ENCODE results near the gene TIA1.
"Not testable (repeated sequence)": the region's sequence is repeated elsewhere in the genome, so short reads cannot be mapped to it uniquely, and the experiment has no call there.

TIA1 gene

DNA sequence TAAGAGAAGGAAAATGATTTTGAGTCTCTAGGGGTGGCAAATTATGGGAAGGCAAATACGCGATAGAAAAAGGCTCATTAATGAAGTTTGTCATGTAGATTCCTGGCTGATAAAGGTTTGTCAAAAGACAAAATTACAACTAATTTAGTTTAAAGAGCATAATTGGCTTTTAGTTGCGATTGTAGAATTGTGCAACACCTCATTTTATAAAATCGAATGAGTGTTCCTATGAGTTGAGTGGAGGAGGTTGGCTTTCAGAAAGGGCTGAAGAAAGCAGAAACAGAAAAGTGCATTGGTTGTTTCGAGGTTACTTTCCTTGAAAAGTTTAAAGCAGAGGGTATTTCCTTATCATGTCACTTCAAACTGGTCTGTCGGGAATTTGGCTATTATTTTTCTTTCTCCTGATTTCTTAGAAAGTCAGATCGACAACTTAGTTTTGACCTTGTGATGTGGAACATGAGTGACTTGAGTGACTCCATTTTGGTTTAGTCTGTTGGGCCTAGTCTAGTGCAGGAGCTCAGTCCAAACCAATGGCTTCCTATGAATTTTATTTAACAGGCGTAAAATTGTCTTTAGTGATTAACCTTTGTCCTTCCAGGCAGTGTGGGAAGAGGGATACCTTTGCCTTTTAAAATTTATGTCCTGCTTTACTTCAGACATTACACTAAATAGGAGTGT lies 7.3 kb upstream of the TIA1 start:
- no peak overlapping the region for H3K4me3 ChIP-seq (ENCODE audit: low read depth, low read length)
- H3K27me3 ChIP-seq (ENCODE audit: control insufficient read depth, insufficient read depth, low read length): no peaks in the 10 kb centered on the region
- H3K36me3 ChIP-seq (ENCODE audit: control insufficient read depth, insufficient read depth, low read length): peaks cover 2% of the 10 kb centered on the region
- no peak overlapping the region for H3K9ac ChIP-seq (ENCODE audit: low read depth, low read length)
- H3K9me3 ChIP-seq (ENCODE audit: control insufficient read depth, insufficient read depth, low read length): no peaks in the 10 kb centered on the region
- no peaks in the 10 kb centered on the region for H3K4me1 ChIP-seq (ENCODE audit: control insufficient read depth, insufficient read depth, low read length)

DNA sequence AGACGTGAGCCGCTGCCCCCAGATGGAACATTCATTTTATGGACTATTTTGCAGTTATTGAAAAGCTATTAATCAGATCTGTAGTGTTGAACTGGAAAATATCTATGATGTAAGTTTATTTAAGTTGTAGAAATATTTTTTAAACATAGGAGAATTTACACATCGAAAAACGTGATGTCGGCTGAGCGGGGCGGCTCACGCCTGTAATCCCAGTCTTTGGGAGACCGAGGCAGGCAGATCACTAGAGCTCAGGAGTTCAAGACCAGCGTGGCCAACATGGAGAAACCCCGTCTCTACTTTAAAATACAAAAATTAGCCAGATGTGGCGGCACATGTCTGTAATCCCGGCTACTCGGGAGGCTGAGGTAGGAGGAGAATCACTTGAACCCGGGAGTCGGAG lies 2.0 kb upstream of the TIA1 start:
- Histone ChIP-seq H3K36me3 (ENCODE audit: control insufficient read depth, insufficient read depth, low read length) (no peaks in the 10 kb centered on the region), H3K27me3 (ENCODE audit: control insufficient read depth, insufficient read depth, low read length) (no peaks in the 10 kb centered on the region), H3K9me3 (ENCODE audit: control insufficient read depth, insufficient read depth, low read length) (no peaks in the 10 kb centered on the region), H3K4me1 (ENCODE audit: control insufficient read depth, insufficient read depth, low read length) (peaks cover 2% of the 10 kb centered on the region), H3K4me3 (ENCODE audit: low read depth, low read length) (no peak overlapping the region), H3K9ac (ENCODE audit: low read depth, low read length) (no peak overlapping the region)

DNA sequence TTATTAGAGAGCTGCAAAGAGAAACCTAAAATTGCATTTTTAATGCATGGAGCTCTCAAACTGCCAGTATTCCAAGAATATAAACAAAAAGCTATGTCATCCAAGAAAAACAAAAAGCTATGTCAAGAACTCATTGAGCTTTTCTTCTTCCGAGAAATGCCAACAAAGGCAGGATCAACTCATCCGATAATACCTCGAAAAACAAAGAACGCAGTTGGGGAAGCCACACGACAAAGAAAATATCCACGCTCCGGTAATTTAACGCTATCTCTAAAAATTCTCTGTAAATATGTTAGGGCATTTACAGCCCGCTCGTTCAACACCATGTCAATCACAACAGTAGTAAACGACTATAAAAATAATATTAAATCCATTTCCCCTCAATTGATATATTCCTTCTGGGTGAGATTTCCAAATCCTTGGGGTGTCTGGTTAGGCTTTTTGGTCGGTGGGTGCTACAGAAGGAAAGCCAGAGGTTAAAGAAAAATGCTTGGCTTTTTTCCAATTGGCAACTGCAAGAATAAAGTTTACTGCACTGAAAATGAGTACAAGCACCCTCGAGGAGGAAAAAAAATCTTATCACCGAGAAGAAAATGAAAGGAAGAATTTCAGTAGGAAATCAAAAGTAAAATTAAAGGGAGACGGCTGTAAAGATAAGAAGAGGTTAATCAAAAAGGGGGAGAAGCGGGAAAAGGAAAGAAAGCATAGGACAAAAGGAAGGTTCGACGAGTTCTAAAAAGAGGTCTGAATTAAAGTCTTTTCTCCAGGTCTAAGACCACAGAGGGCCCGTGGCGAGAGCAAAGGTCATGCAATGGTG lies 856 bp downstream of the TIA1 start:
- no peaks in the 10 kb centered on the region for H3K9me3 ChIP-seq (ENCODE audit: control insufficient read depth, insufficient read depth, low read length)
- H3K27me3 ChIP-seq (ENCODE audit: control insufficient read depth, insufficient read depth, low read length): no peaks in the 10 kb centered on the region
- H3K9ac ChIP-seq (ENCODE audit: low read depth, low read length): peak overlapping the region; percentile 100
- peak overlapping the region; percentile 99 for H3K4me3 ChIP-seq (ENCODE audit: low read depth, low read length)
- peaks cover 9% of the 10 kb centered on the region for H3K4me1 ChIP-seq (ENCODE audit: control insufficient read depth, insufficient read depth, low read length)
- no peaks in the 10 kb centered on the region for H3K36me3 ChIP-seq (ENCODE audit: control insufficient read depth, insufficient read depth, low read length)

DNA sequence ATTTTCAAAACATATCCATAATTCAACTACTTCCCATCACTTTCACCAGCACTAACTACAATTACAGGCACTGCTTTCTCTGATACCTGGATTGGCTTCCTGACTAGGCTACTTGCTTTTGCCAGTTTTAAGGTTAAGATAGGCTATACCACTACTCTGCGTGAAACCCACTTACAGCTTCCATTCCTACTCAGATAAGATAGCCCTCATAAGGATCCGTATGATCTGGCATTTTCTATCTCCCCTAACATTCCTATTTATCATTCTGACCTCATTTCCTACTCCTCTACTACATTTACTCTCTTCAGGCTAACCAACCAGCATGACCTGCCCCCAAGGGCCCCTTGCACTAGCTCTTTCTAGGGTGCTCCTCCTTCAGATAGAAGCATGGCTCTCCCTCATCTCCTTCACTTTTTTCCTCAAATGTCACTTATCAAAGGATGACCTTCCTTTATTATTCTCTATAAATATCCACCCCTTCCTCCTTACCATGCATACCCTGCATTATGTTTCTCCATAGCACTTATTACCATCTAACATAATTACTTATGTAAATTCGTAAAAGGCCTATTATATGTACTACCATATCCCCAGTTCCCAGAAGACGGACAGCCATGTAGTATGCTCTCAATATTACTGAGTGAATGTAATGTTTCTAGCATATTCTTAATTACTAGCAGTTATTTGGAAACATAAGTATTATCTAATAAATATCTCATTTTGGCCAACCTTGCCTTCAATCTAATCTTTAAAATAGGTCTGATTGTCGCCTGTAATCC lies 4.4 kb downstream of the TIA1 start:
- Histone ChIP-seq H3K9me3 (ENCODE audit: control insufficient read depth, insufficient read depth, low read length) (no peaks in the 10 kb centered on the region), H3K27me3 (ENCODE audit: control insufficient read depth, insufficient read depth, low read length) (no peaks in the 10 kb centered on the region), H3K9ac (ENCODE audit: low read depth, low read length) (no peak overlapping the region), H3K36me3 (ENCODE audit: control insufficient read depth, insufficient read depth, low read length) (peaks cover 6% of the 10 kb centered on the region), H3K4me1 (ENCODE audit: control insufficient read depth, insufficient read depth, low read length) (peaks cover 9% of the 10 kb centered on the region), H3K4me3 (ENCODE audit: low read depth, low read length) (no peak overlapping the region)

DNA sequence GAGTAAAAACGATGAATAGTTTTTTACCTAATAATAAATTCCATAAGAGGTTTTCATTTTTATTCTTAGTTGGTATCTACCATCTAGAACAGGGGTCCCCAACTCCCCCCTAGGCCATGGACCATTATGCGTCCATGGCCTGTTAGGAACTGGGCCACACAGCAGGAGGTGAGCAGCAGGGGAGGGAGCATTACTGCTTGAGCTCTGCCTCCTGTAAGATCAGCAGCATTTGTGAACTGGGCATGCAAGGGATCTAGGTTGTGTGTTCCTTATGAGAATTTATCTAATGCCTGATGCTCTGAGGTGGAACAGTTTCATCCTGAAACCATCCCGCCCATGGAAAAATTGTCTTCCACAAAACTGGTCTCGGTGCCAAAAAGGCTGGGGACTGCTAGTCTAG lies 5.9 kb downstream of the TIA1 start:
- H3K9me3 ChIP-seq (ENCODE audit: control insufficient read depth, insufficient read depth, low read length): no peaks in the 10 kb centered on the region
- H3K4me1 ChIP-seq (ENCODE audit: control insufficient read depth, insufficient read depth, low read length): peaks cover 9% of the 10 kb centered on the region
- no peak overlapping the region for H3K4me3 ChIP-seq (ENCODE audit: low read depth, low read length)
- no peak overlapping the region for H3K9ac ChIP-seq (ENCODE audit: low read depth, low read length)
- H3K36me3 ChIP-seq (ENCODE audit: control insufficient read depth, insufficient read depth, low read length): peaks cover 6% of the 10 kb centered on the region
- H3K27me3 ChIP-seq (ENCODE audit: control insufficient read depth, insufficient read depth, low read length): no peaks in the 10 kb centered on the region

DNA sequence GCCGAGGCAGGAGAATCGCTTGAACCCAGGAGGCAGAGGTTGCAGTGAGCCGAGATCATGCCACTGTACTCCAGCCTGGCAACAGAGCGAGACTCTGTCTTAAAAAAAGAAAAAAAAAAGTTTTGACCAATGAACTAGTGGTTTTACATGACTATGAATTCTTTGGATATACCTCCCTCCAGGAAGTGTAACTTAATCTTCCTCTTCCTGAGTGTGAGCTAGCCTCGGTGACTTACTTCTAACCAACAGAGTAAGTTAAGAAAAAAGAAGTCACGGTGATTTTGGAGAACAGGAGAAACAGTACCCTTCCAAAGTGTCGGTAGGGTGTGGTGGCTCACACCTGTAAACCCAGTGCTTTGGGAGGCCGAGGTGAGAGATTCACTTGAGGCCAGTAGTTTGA lies 7.1 kb downstream of the TIA1 start:
- Histone ChIP-seq H3K36me3 (ENCODE audit: control insufficient read depth, insufficient read depth, low read length) (peaks cover 6% of the 10 kb centered on the region), H3K9ac (ENCODE audit: low read depth, low read length) (no peak overlapping the region), H3K4me3 (ENCODE audit: low read depth, low read length) (no peak overlapping the region), H3K27me3 (ENCODE audit: control insufficient read depth, insufficient read depth, low read length) (no peaks in the 10 kb centered on the region), H3K9me3 (ENCODE audit: control insufficient read depth, insufficient read depth, low read length) (no peaks in the 10 kb centered on the region), H3K4me1 (ENCODE audit: control insufficient read depth, insufficient read depth, low read length) (peaks cover 9% of the 10 kb centered on the region)

DNA sequence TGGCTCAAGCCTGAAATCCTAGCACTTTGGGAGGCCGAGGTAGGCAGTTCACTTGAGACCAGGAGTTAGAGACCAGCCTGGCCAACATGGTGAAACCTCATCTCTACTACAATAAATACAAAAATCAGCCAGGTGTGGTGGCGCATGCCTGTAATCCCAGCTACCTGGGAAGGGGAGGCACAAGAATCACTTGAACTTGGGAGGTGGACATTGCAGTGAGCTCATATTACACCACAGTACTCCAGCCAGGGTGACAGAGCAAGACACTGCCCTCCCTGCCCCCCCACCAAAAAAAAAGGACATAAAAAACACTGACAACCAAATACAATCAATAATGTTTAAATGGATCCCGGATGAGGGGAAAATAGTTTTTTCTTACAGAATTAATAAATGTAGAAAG lies 7.8 kb downstream of the TIA1 start:
- no peak overlapping the region for H3K4me3 ChIP-seq (ENCODE audit: low read depth, low read length)
- H3K36me3 ChIP-seq (ENCODE audit: control insufficient read depth, insufficient read depth, low read length): peaks cover 7% of the 10 kb centered on the region
- H3K27me3 ChIP-seq (ENCODE audit: control insufficient read depth, insufficient read depth, low read length): no peaks in the 10 kb centered on the region
- no peak overlapping the region for H3K9ac ChIP-seq (ENCODE audit: low read depth, low read length)
- peaks cover 7% of the 10 kb centered on the region for H3K4me1 ChIP-seq (ENCODE audit: control insufficient read depth, insufficient read depth, low read length)
- no peaks in the 10 kb centered on the region for H3K9me3 ChIP-seq (ENCODE audit: control insufficient read depth, insufficient read depth, low read length)

DNA sequence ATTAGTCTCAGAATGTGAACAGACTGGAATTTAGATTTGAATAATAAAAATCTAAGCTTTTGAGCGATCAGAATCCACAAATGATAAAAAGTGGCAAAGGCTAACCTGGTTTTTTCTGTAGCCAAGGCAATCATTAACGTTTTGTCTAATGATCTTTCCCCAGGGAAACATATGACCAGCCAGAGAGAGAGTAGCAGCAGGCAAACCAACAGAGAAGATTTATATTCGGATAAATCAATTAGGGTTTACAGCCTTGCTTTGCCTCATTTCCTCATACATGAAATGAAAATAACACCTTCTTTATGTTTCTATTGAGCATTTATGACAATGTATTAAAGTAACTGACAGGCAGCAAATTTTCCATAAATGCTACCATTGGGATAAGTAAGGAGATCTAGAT lies 14.5 kb downstream of the TIA1 start:
- H3K4me1 ChIP-seq (ENCODE audit: control insufficient read depth, insufficient read depth, low read length): no peaks in the 10 kb centered on the region
- H3K9me3 ChIP-seq (ENCODE audit: control insufficient read depth, insufficient read depth, low read length): no peaks in the 10 kb centered on the region
- H3K4me3 ChIP-seq (ENCODE audit: low read depth, low read length): no peak overlapping the region
- no peak overlapping the region for H3K9ac ChIP-seq (ENCODE audit: low read depth, low read length)
- peaks cover 20% of the 10 kb centered on the region for H3K36me3 ChIP-seq (ENCODE audit: control insufficient read depth, insufficient read depth, low read length)
- no peaks in the 10 kb centered on the region for H3K27me3 ChIP-seq (ENCODE audit: control insufficient read depth, insufficient read depth, low read length)

DNA sequence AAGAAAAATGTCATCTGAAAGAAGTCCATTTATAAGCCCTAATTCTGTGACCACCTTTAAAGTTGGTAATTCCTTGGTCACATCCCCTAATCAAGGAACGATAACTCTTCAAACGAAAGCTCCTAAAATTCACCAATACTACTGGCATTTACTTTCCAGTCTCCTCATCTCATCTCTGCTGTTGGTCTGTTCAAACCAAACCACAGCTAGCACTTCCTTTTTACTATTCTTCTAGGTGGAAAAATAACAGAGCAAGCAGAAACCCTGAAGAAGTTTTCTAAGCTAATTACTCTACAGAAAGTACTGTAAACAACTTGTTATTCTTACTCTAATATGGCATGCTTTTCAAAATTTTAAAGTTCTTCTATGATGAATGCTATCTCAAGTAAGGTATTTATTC lies 21.6 kb downstream of the TIA1 start:
- Histone ChIP-seq H3K9ac (ENCODE audit: low read depth, low read length) (no peak overlapping the region), H3K9me3 (ENCODE audit: control insufficient read depth, insufficient read depth, low read length) (no peaks in the 10 kb centered on the region)

DNA sequence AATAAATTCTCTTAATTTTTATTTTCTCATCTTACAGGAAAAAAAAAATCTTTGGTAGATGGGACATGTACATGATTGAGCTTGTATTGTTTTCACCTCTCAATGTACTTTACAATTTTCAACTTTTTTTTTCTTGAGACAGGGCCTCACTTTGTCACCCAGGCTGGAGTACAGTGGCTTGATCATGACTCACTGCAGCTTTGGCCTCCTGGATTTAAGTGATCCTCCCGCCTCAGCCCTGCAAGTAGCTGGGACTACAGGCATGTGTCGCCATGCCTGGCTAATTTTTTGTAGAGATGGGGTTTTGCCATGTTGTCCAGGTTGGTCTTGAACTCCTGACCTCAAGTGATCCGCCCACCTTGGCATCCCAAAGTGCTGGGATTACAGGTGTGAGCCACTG lies 25.1 kb downstream of the TIA1 start:
- H3K9me3 ChIP-seq (ENCODE audit: control insufficient read depth, insufficient read depth, low read length); H3K4me3 ChIP-seq (ENCODE audit: low read depth, low read length); H3K4me1 ChIP-seq (ENCODE audit: control insufficient read depth, insufficient read depth, low read length); H3K27me3 ChIP-seq (ENCODE audit: control insufficient read depth, insufficient read depth, low read length); H3K9ac ChIP-seq (ENCODE audit: low read depth, low read length): not testable (repeated sequence)
- H3K36me3 ChIP-seq (ENCODE audit: control insufficient read depth, insufficient read depth, low read length): peaks cover 10% of the 10 kb centered on the region

More for the DNA sequence above, 21.6 kb downstream of the TIA1 start:
- H3K4me3 ChIP-seq (ENCODE audit: low read depth, low read length): no peak overlapping the region
- peaks cover 23% of the 10 kb centered on the region for H3K36me3 ChIP-seq (ENCODE audit: control insufficient read depth, insufficient read depth, low read length)
- no peaks in the 10 kb centered on the region for H3K27me3 ChIP-seq (ENCODE audit: control insufficient read depth, insufficient read depth, low read length)
- no peaks in the 10 kb centered on the region for H3K4me1 ChIP-seq (ENCODE audit: control insufficient read depth, insufficient read depth, low read length)

DNA sequence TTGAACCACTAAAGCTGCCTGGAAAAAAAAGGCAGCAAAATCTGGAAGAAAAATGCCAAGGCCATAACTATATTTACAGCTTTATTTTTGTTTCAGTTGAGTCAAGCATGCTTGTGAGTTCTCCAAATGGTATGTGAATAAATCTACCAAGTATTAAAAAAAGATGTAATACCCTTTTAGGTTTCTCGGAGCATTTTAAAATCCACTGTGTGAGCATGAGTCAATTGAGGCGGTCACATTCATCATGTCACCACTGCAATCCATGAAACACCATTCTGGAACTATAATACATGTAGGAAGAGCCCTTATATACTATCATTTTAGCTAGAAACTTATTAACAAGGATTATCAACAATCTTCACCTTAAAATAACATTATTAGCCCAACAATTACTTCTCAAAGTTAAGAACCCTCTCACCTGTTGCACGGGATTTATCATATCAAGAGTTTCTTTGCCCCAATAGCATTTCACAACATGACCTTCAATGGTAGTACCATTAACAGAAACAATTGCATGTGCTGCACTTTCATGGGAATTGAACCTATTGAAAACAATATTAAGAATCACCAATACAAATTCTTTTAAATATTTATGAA lies 33.4 kb downstream of the TIA1 start:
- H3K9ac ChIP-seq (ENCODE audit: low read depth, low read length): no peak overlapping the region
- H3K4me1 ChIP-seq (ENCODE audit: control insufficient read depth, insufficient read depth, low read length): no peaks in the 10 kb centered on the region
- H3K36me3 ChIP-seq (ENCODE audit: control insufficient read depth, insufficient read depth, low read length): peaks cover 10% of the 10 kb centered on the region
- H3K27me3 ChIP-seq (ENCODE audit: control insufficient read depth, insufficient read depth, low read length): no peaks in the 10 kb centered on the region
- H3K9me3 ChIP-seq (ENCODE audit: control insufficient read depth, insufficient read depth, low read length): no peaks in the 10 kb centered on the region
- H3K4me3 ChIP-seq (ENCODE audit: low read depth, low read length): no peak overlapping the region
